ENCODE measurements around the gene DOCK6.

- TF ChIP-seq CTCF (IDR thresholded peaks at IDR 0.05) (no peak), POLR2A (IDR thresholded peaks at IDR 0.05) (no peak)
Observed at GRCh38 chr19:11176466-11177193, 85.7 kb downstream of the DOCK6 start.
